ENCODE data around the gene SIDT1.

GRCh38 chr3:113536627-113537101 is 4.3 kb downstream of the SIDT1 start:
- TF ChIP-seq POLR2A (IDR thresholded peaks at IDR 0.05; ENCODE audit: low read depth, low read length) (no peak), TAF1 (IDR thresholded peaks at IDR 0.05; ENCODE audit: borderline replicate concordance, low read depth, low read length) (no peak)
